Psoas muscle (tissue), 8 donors: ENCODE measurements around the gene FBXO3. TPM values are rescaled to one million over a fixed set of nuclear protein-coding genes. Genes with fewer than 3 reads are reported as not detected.

Experiments
- ATAC-seq, 4 donors: fragments of 200-7000 bp; cut with Tn5 transposase; one replicate each; pipeline ENCODE4 v1.9.1; 2020; ENCODE audit warnings: moderate library complexity in 3 of 4, mild to moderate bottlenecking in 2 of 4
- DNase-seq, 2 donors: peaks; one replicate each; pipeline ENCODE4 v3.0.0-alpha.2; 2020
- H3K27ac ChIP-seq: fragments of 200-600 bp; one replicate; pipeline ENCODE4 v1.8.0; 2022
- H3K27me3 ChIP-seq, 3 donors: fragments of 200-600 bp in 1 of 3; one replicate each; pipeline versions ENCODE4 v1.6.1 to v1.8.0; 2013 to 2022; ENCODE audit warnings: low read length in 2 of 3, mild to moderate bottlenecking in 2 of 3, moderate library complexity in 1 of 3; ENCODE audit not compliant: insufficient read depth in 3 of 3
- H3K36me3 ChIP-seq, 2 donors: fragments of 200-600 bp in 1 of 2; one replicate each; pipeline versions ENCODE4 v1.6.1 to v1.8.0; 2013 to 2022; ENCODE audit warnings: low read depth in 1 of 2, mild to moderate bottlenecking in 1 of 2, moderate library complexity in 1 of 2; ENCODE audit not compliant: insufficient read depth in 1 of 2
- H3K4me1 ChIP-seq: fragments of 200-600 bp; one replicate; pipeline ENCODE4 v1.8.0; 2022
- H3K4me3 ChIP-seq: fragments of 200-600 bp; one replicate; pipeline ENCODE4 v1.8.0; 2022; ENCODE audit warnings: mild to moderate bottlenecking
- H3K9me3 ChIP-seq: fragments of 200-600 bp; one replicate; pipeline ENCODE4 v1.8.0; 2022
- CTCF ChIP-seq: fragments of 200-600 bp; IDR thresholded peaks from one replicate; pipeline ENCODE4 v1.8.0; 2022; ENCODE audit warnings: antibody characterized with exemption
- WGBS, 3 donors: extraction: QIAGEN DNeasy Blood & Tissue Kit; methylation state at CpG; one replicate each; pipeline versions ENCODE4 v1.1.6 to v1.1.7; 2013; 5-methylcytosine and 5-hydroxymethylcytosine counted together
- intact Hi-C, 2 donors: fragments of 100-400 bp; cut with DNase I; formaldehyde crosslinking; loops; one replicate each; pipeline versions ENCODE4 v1.11.0 to v1.14.2; 2022
- polyA plus RNA-seq, 3 donors: library from polyadenylated mRNA; stranded (reverse); fragments of 200-250 nt; gene quantifications; one replicate each; pipeline ENCODE4 v1.2.3, GENCODE V29; 2013
- total RNA-seq, 4 donors: library from RNA; stranded (reverse); fragmentation: NEBNext Ultra II Directional in 2 of 4; extraction: Animal tissue kit (Norgen Biotek cat#: 25700) in 2 of 4; gene quantifications; one replicate each; pipeline versions ENCODE4 v1.2.1 to v1.2.4, GENCODE V29; 2021 to 2023
- donor health status: healthy with polysubstance abuse.
- donor health status: DM: no; HTN: no; CAD: no; lungs with moderate emphysema.
- donor health status: Bipolar disorder and iron deficiency.
- donor health status: healthy.
- donor health status: DM: yes; HTN: yes; CAD: no.
- donor health status: DM: no; HTN: no; CAD: no.
- donor health status: DM: no; HTN: no; CAD: no.
- donor health status: DM: yes; HTN: yes; CAD: no.

Gene FBXO3
- total and polyA plus RNA-seq, 7 donors: 13.4 to 52.6 (median 36.7) TPM

GRCh38 chr11:33743291-33743690 lies 31.0 kb downstream of the FBXO3 start:
- 56 to 83% (median 79%) methylated on average over 5 of the region's 5 CpGs for WGBS, 3 donors
- intact Hi-C loops: loop anchor here in 1 of 2 donors (2.0 to 5.0 kb wide), 2 partner anchors 200 to 381 kb away; no protein-coding TSS in a partner anchor
- peak in 1 of 4 donors; percentile 29 for ATAC-seq

GRCh38 chr11:33742249-33742851 lies 32.0 kb downstream of the FBXO3 start:
- intact Hi-C loops: loop anchor here in 1 of 2 donors (2.0 to 5.0 kb wide), 2 partner anchors 200 to 380 kb away; no protein-coding TSS in a partner anchor
- 72 to 85% (median 80%) methylated on average over 3 of the region's 3 CpGs for WGBS, 3 donors
- DNase-seq: no peak
- peak in 3 of 4 donors; percentile 41 to 73 (median 66) for ATAC-seq
- H3K27ac ChIP-seq: no peak overlapping the region
- H3K27me3 ChIP-seq: no peaks in the 10 kb centered on the region
- peaks cover 0 to 57% of the 10 kb centered on the region in 2 donors for H3K36me3 ChIP-seq
- H3K4me3 ChIP-seq: no peak overlapping the region
- peaks cover 7% of the 10 kb centered on the region for H3K4me1 ChIP-seq
- H3K9me3 ChIP-seq: no peaks in the 10 kb centered on the region
- TF ChIP-seq CTCF: peak; percentile 65

More at GRCh38 chr11:33743291-33743690, 31.0 kb downstream of the FBXO3 start:
- Histone ChIP-seq H3K27me3 (no peaks in the 10 kb centered on the region), H3K4me3 (no peak overlapping the region), H3K36me3 (peaks cover 0 to 66% of the 10 kb centered on the region in 2 donors), H3K9me3 (no peaks in the 10 kb centered on the region), H3K27ac (peak overlapping the region; percentile 13), H3K4me1 (peaks cover 12% of the 10 kb centered on the region)
- no peak for DNase-seq
- TF ChIP-seq CTCF: no peak

GRCh38 chr11:33741806-33742205 lies 32.5 kb downstream of the FBXO3 start:
- Histone ChIP-seq H3K36me3 (peaks cover 0 to 51% of the 10 kb centered on the region in 2 donors), H3K27me3 (no peaks in the 10 kb centered on the region), H3K9me3 (no peaks in the 10 kb centered on the region), H3K4me1 (peaks cover 3% of the 10 kb centered on the region), H3K4me3 (no peak overlapping the region), H3K27ac (no peak overlapping the region)
- DNase-seq (no peak), ATAC-seq (no peak)
- intact Hi-C loops: loop anchor here (2.0 to 5.0 kb wide), 2 partner anchors 199 to 380 kb away; no protein-coding TSS in a partner anchor
- TF ChIP-seq CTCF: no peak
- 85 to 92% (median 86%) methylated on average over 7 of the region's 7 CpGs for WGBS, 3 donors

- no peak overlapping the region for H3K4me3 ChIP-seq
- ATAC-seq (no peak), DNase-seq (no peak)
- H3K27me3 ChIP-seq: no peaks in the 10 kb centered on the region
- peaks cover 21% of the 10 kb centered on the region for H3K4me1 ChIP-seq
- peaks cover 5 to 22% of the 10 kb centered on the region in 2 donors for H3K36me3 ChIP-seq
- H3K27ac ChIP-seq: peak overlapping the region; percentile 98
- intact Hi-C loops: loop anchor here (2.0 to 5.0 kb wide), 2 partner anchors 21 to 35 kb away; partner anchors contain the start of gene C11orf91 (in 2 of the 2)
- no peak for TF ChIP-seq CTCF
- H3K9me3 ChIP-seq: no peaks in the 10 kb centered on the region
- 53 to 70% (median 56%) methylated on average over 3 of the region's 3 CpGs for WGBS, 3 donors
These were observed 36.9 kb downstream of the FBXO3 start for GRCh38 chr11:33737362-33737821.
